K562 (cell line): ENCODE measurements around the gene WWTR1. TPM values are rescaled to one million over a fixed set of nuclear protein-coding genes. Genes with fewer than 3 reads are reported as not detected.

Source experiments
- ATAC-seq: fragments of 200-7000 bp; cut with Tn5 transposase; 3 replicates; pipeline ENCODE4 v1.9.1; 2020; ENCODE audit warnings: moderate library complexity
- BruUV-seq: library from RNA; stranded (reverse); fragments of 400-500 nt; replicated peaks from 2 replicates; lab custom pipeline; 2021; lab: Mats Ljungman, UMichigan
- CTCF ChIA-PET: fragments of 300-600 bp; formaldehyde crosslinking; extraction: SDS; loops from one replicate; lab custom pipeline; 2021; ENCODE audit warnings: low intra/inter-chr PET ratio; lab: Yijun Ruan, JAX
- POLR2A ChIA-PET: fragments of 300-600, 350-650 bp; sonication (Branson Sonifier 250); formaldehyde crosslinking; extraction: SDS; loops from one replicate; lab custom pipeline; 2021; ENCODE audit warnings: antibody characterized with exemption, inconsistent platforms; lab: Yijun Ruan, JAX
- DNase-seq, 4 experiments: peaks; one replicate each; pipeline versions ENCODE4 v3.0.0 to v3.0.0-alpha.2; 2011 to 2018; ENCODE audit warnings: low spot score in 3 of 4, mixed read lengths in 3 of 4; ENCODE audit errors: extremely low read depth in 1 of 4
- FAIRE-seq: peaks from 2 replicates; lab custom pipeline; 2011; peaks lifted over from hg19 to GRCh38; lab: Jason Lieb, UNC
- H2AFZ ChIP-seq: 2 replicates; pipeline ENCODE4 v1.6.0; 2011; ENCODE audit warnings: low read depth, low read length, control low read depth, inconsistent platforms
- H3K27ac ChIP-seq: fragments of 200-600 bp; 3 replicates; pipeline ENCODE4 v1.8.0; 2011; ENCODE audit warnings: low read depth, mild to moderate bottlenecking, control low read depth, inconsistent platforms, low read length, moderate library complexity, mixed read lengths; ENCODE audit errors: extremely low read depth
- H3K27me3 ChIP-seq, 2 experiments: fragments of 300-600 bp in 1 of 2; 2 replicates in 1 of 2; 3 replicates in 1 of 2; pipeline versions ENCODE4 v1.6.0 to v1.8.0; 2011; ENCODE audit warnings: inconsistent platforms in 2 of 2, low read length in 2 of 2, mild to moderate bottlenecking in 1 of 2, mixed read lengths in 1 of 2, moderate library complexity in 1 of 2; ENCODE audit not compliant: control insufficient read depth in 2 of 2, insufficient read depth in 2 of 2
- H3K36me3 ChIP-seq: fragments of 300-600 bp; 3 replicates; pipeline ENCODE4 v1.8.0; 2011; ENCODE audit warnings: mild to moderate bottlenecking, low read length, inconsistent platforms; ENCODE audit not compliant: control insufficient read depth, insufficient read depth
- H3K4me1 ChIP-seq, 2 experiments: fragments of 200-600 bp in 1 of 2; replicated peaks in 1 of 2; 2 replicates in 1 of 2; 3 replicates in 1 of 2; pipeline versions ENCODE4 v1.5.1 to v1.8.0; 2011; ENCODE audit warnings: inconsistent platforms in 2 of 2, low read length in 2 of 2, mild to moderate bottlenecking in 1 of 2, mixed read lengths in 1 of 2, moderate library complexity in 1 of 2; ENCODE audit not compliant: control insufficient read depth in 2 of 2, insufficient read depth in 2 of 2
- H3K4me2 ChIP-seq: 2 replicates; pipeline ENCODE4 v1.6.1; 2011; ENCODE audit warnings: low read length, control low read depth, inconsistent platforms, mixed read lengths; ENCODE audit not compliant: insufficient read depth
- H3K4me3 ChIP-seq: fragments of 200-600 bp; sonication (generic), shearing (Covaris generic); 2 replicates; pipeline ENCODE4 v1.5.1; 2016; ENCODE audit warnings: control low read depth, inconsistent platforms
- H3K79me2 ChIP-seq: fragments of 200-600 bp; 3 replicates; pipeline ENCODE4 v1.8.0; 2011; ENCODE audit warnings: low read length, inconsistent platforms; ENCODE audit not compliant: control insufficient read depth, insufficient read depth
- H3K9ac ChIP-seq, 2 experiments: 2 replicates each; pipeline versions ENCODE4 v1.6.0 to v1.6.1; 2011; ENCODE audit warnings: low read depth in 2 of 2, low read length in 2 of 2, control low read depth in 1 of 2, inconsistent platforms in 1 of 2, mild to moderate bottlenecking in 1 of 2, mixed read lengths in 1 of 2; ENCODE audit not compliant: insufficient read depth in 1 of 2
- H3K9me1 ChIP-seq: one replicate; pipeline ENCODE4 v1.6.0; 2011; ENCODE audit warnings: inconsistent platforms, mild to moderate bottlenecking, low read length, moderate library complexity; ENCODE audit not compliant: control insufficient read depth, insufficient read depth
- H3K9me3 ChIP-seq: replicated peaks from 2 replicates; pipeline ENCODE4 v1.5.1; 2011; ENCODE audit warnings: low read depth, low read length, inconsistent platforms; ENCODE audit not compliant: control insufficient read depth, insufficient read depth
- H4K20me1 ChIP-seq: replicated peaks from 2 replicates; pipeline ENCODE4 v1.6.1; 2011; ENCODE audit warnings: low read length, inconsistent platforms, mixed read lengths; ENCODE audit not compliant: control insufficient read depth, insufficient read depth
- ARID1B ChIP-seq: fragments of 450-650 bp; IDR thresholded peaks from 2 replicates; pipeline ENCODE4 v1.6.1; 2016; ENCODE audit warnings: antibody characterized with exemption, mild to moderate bottlenecking, inconsistent platforms
- ATF7 ChIP-seq: fragments of 450-650 bp; IDR thresholded peaks from 2 replicates; pipeline ENCODE4 v1.7.1; 2014; ENCODE audit warnings: mild to moderate bottlenecking, moderate library complexity
- CHD2 ChIP-seq: IDR thresholded peaks from 2 replicates; pipeline ENCODE4 v1.6.1; 2011; ENCODE audit warnings: low read depth, low read length
- GTF2A2 ChIP-seq: IDR thresholded peaks from 2 replicates; pipeline ENCODE4 v1.6.1; 2016; ENCODE audit warnings: mild to moderate bottlenecking, missing genetic modification characterization, missing compliant biosample characterization
- HOMEZ ChIP-seq: fragments of 250-450 bp; sonication (Bioruptor Pico); IDR thresholded peaks from 2 replicates; pipeline ENCODE4 v1.4.0; 2020; ENCODE audit warnings: mild to moderate bottlenecking, moderate library complexity
- RHOXF2B ChIP-seq: fragments of 250-450 bp; sonication (Bioruptor Pico); conservative IDR thresholded peaks from 2 replicates; pipeline ENCODE4 v1.5.1; 2021
- SMAD1 ChIP-seq: fragments of 150-350 bp; IDR thresholded peaks from 2 replicates; pipeline ENCODE4 v1.6.1; 2014; ENCODE audit warnings: low read length, low read depth; ENCODE audit not compliant: partially characterized antibody
- SMC3 ChIP-seq: conservative IDR thresholded peaks from 2 replicates; pipeline ENCODE4 v1.6.1; 2011; ENCODE audit warnings: low read depth, low read length, improper control_type of control experiment; ENCODE audit not compliant: insufficient read depth
- TEAD1 ChIP-seq, 2 experiments: fragments of 450-650 bp in 1 of 2; sonication (generic) in 1 of 2; formaldehyde crosslinking; IDR thresholded peaks; 2 replicates each; pipeline versions ENCODE4 v1.4.0 to v1.8.0; 2020 to 2022; ENCODE audit warnings: mild to moderate bottlenecking in 2 of 2, missing genetic modification reagents in 1 of 2
- ZKSCAN3 ChIP-seq: fragments of 250-450 bp; sonication (Bioruptor Pico); IDR thresholded peaks from 2 replicates; pipeline ENCODE4 v1.4.0; 2020
- ZNF384 ChIP-seq: IDR thresholded peaks from 2 replicates; pipeline ENCODE4 v1.6.1; 2012; ENCODE audit warnings: low read depth, low read length, improper control_type of control experiment
- ZNF589 ChIP-seq: fragments of 200-800 bp; sonication (Bioruptor generic); IDR thresholded peaks from 2 replicates; pipeline ENCODE4 v1.6.1; 2016; ENCODE audit warnings: low read depth, missing genetic modification characterization, missing compliant biosample characterization
- WGBS: fragments of 100-300 bp; shearing (Covaris generic); methylation state at CpG from one replicate; pipeline ENCODE4 v1.1.6; 2016; ENCODE audit warnings: low coverage, mixed read lengths; ENCODE audit not compliant: insufficient coverage; ENCODE audit errors: missing lambda C conversion rate; 5-methylcytosine and 5-hydroxymethylcytosine counted together
- in situ Hi-C: fragments of 300-500 bp; cut with MboI; formaldehyde crosslinking; loops from 4 replicates; pipeline ENCODE4 v1.15.0; 2018; ENCODE audit warnings: inconsistent platforms, mixed read lengths
- intact Hi-C: fragments of 100-400 bp; cut with micrococcal nuclease; formaldehyde crosslinking; loops from 2 replicates; pipeline ENCODE4 v1.14.2; 2022
- polyA plus RNA-seq, 8 experiments: library from polyadenylated mRNA; depleted of rRNA in 4 of 8; stranded (reverse) in 5 of 8; unstranded in 3 of 8; fragments of >200 nt; fragmentation: Nextera tagmentation in 2 of 8; fragmentation: Illumina TruSeq in 1 of 8; extraction: Ambion mirVana in 2 of 8; extraction: Trizol in 1 of 8; gene quantifications; 2 replicates each; pipeline versions ENCODE4 v1.2.1 to v1.2.3, GENCODE V29; 2011 to 2014; ENCODE audit warnings: inconsistent platforms in 1 of 8, missing spikeins in 1 of 8
- total RNA-seq, 7 experiments: library from RNA; depleted of rRNA in 6 of 7; stranded (reverse); fragments of >200 nt in 6 of 7; fragmentation: Illumina TruSeq in 2 of 7; extraction: Trizol in 2 of 7; gene quantifications; 2 replicates each; pipeline versions ENCODE4 v1.2.1 to v1.2.3, GENCODE V29; 2011 to 2021; ENCODE audit warnings: low replicate concordance in 1 of 7
- TF ChIP-seq, protein P1 (sequence below): fragments of 250-450 bp; sonication (Bioruptor Pico); IDR thresholded peaks from 2 replicates; pipeline ENCODE4 v1.8.0; 2022; ENCODE audit warnings: moderate library complexity, mild to moderate bottlenecking, inconsistent platforms
- TF ChIP-seq, protein P2 (sequence below): fragments of 200-400 bp; formaldehyde crosslinking; IDR thresholded peaks from 2 replicates; pipeline ENCODE4 v1.6.1; 2017; ENCODE audit warnings: mild to moderate bottlenecking, low read depth, low read length, moderate library complexity

Gene WWTR1
- total and polyA plus RNA-seq, 9 of the 15 experiments (the other 6 are each of a cell fraction or from before 2014, with no cell fraction given): 0.04 to 1.5 (median 0.60) TPM

DNA sequence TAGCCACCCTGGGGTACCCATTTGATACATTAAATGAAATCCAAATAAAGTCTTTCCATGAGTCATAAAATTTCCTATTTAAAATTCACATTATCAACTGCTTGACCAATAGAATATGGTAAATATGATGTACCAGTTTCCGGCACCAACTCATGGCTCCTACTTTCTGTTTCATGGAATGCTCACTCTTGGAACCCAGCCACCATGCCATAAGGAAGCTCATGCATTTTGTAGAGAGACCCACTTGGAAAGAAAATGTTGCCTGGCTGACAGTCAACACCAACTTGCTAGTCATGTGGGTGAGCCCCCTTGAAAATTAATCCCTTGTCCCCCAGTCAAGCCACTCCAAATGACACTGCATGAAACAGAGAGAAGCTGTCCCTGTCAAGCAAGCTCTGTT lies 57.2 kb downstream of the WWTR1 start:
- no peak overlapping the region for H2AFZ ChIP-seq
- H3K79me2 ChIP-seq: no peaks in the 10 kb centered on the region
- intact Hi-C loops (no loop called here), in situ Hi-C loops (no loop called here)
- ATAC-seq: no peak
- CTCF ChIA-PET: no interaction called here
- no peak overlapping the region for H3K4me3 ChIP-seq
- TF ChIP-seq HOMEZ (CRISPR knock-in tag): no peak
- TF ChIP-seq, all 486 proteins: peak for 0
- Histone ChIP-seq H3K4me2 (no peak overlapping the region), H3K9me3 (no peaks in the 10 kb centered on the region), H3K36me3 (no peaks in the 10 kb centered on the region), H3K4me1 (no peaks in the 10 kb centered on the region), H3K9ac (no peak overlapping the region), H3K9me1 (no peaks in the 10 kb centered on the region), H3K27ac (no peak overlapping the region), H3K27me3 (no peaks in the 10 kb centered on the region), H4K20me1 (no peaks in the 10 kb centered on the region)
- no TSS peak for BruUV-seq
- FAIRE-seq (no peak), DNase-seq (no peak)
- 21% methylated on average over 1 of the region's 1 CpG for WGBS
- POLR2A ChIA-PET: interaction anchor here (0.7 kb wide), 1 partner anchor 44 kb away, joined by 4 read pairs; no protein-coding TSS in a partner anchor

GRCh38 chr3:149599236-149599635 lies 58.6 kb downstream of the WWTR1 start:
- no peaks in the 10 kb centered on the region for H3K27me3 ChIP-seq
- H3K79me2 ChIP-seq: no peaks in the 10 kb centered on the region
- H3K9me3 ChIP-seq: no peaks in the 10 kb centered on the region
- no peak overlapping the region for H3K4me2 ChIP-seq
- ATAC-seq (no peak), FAIRE-seq (peak; percentile 19), DNase-seq (no peak)
- ChIA-PET POLR2A (no interaction called here), CTCF (no interaction called here)
- in situ Hi-C loops: no loop called here
- BruUV-seq: no TSS peak
- no peaks in the 10 kb centered on the region for H3K9me1 ChIP-seq
- H3K36me3 ChIP-seq: no peaks in the 10 kb centered on the region
- H2AFZ ChIP-seq: no peak overlapping the region
- intact Hi-C loops: no loop called here
- 13% methylated on average over 2 of the region's 2 CpGs for WGBS
- no peak overlapping the region for H3K27ac ChIP-seq
- H4K20me1 ChIP-seq: no peaks in the 10 kb centered on the region
- no peak overlapping the region for H3K9ac ChIP-seq
- H3K4me3 ChIP-seq: no peak overlapping the region
- no peaks in the 10 kb centered on the region for H3K4me1 ChIP-seq
- no peak for TF ChIP-seq ZNF384
- no peak for TF ChIP-seq SMAD1
- TF ChIP-seq GTF2A2 (tag): no peak
- no peak for TF ChIP-seq RHOXF2B (CRISPR knock-in tag)
- TF ChIP-seq SMC3: no peak
- TF ChIP-seq, protein P1, sequence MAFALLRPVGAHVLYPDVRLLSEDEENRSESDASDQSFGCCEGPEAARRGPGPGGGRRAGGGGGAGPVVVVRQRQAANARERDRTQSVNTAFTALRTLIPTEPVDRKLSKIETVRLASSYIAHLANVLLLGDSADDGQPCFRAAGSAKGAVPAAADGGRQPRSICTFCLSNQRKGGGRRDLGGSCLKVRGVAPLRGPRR (CRISPR knock-in tag): no peak
- TF ChIP-seq ATF7: no peak
- TF ChIP-seq CHD2: no peak
- TF ChIP-seq ZNF589 (CRISPR knock-in tag): no peak
- no peak for TF ChIP-seq TEAD1 (CRISPR knock-in tag; IDR thresholded peaks at IDR 0.05)
- no peak for TF ChIP-seq ZKSCAN3
- TF ChIP-seq, protein P2, sequence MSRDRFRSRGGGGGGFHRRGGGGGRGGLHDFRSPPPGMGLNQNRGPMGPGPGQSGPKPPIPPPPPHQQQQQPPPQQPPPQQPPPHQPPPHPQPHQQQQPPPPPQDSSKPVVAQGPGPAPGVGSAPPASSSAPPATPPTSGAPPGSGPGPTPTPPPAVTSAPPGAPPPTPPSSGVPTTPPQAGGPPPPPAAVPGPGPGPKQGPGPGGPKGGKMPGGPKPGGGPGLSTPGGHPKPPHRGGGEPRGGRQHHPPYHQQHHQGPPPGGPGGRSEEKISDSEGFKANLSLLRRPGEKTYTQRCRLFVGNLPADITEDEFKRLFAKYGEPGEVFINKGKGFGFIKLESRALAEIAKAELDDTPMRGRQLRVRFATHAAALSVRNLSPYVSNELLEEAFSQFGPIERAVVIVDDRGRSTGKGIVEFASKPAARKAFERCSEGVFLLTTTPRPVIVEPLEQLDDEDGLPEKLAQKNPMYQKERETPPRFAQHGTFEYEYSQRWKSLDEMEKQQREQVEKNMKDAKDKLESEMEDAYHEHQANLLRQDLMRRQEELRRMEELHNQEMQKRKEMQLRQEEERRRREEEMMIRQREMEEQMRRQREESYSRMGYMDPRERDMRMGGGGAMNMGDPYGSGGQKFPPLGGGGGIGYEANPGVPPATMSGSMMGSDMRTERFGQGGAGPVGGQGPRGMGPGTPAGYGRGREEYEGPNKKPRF: no peak
- no peak for TF ChIP-seq ARID1B
